Activated naive CD8-positive, alpha-beta T cell treated with anti-CD3 and anti-CD28 coated beads, Interleukin-2, amount 50 U/mL, for 24 hours (primary cell): ENCODE measurements around the gene SEPTIN10.
"Not testable (repeated sequence)": the region's sequence is repeated elsewhere in the genome, so short reads cannot be mapped to it uniquely, and the experiment has no call there.

Source experiments
- ATAC-seq: fragments of 150-1000 bp; cut with Tn5 transposase; one replicate; pipeline ENCODE4 v1.10.0; 2021
- DNase-seq: peaks from one replicate; pipeline ENCODE4 v3.0.0; 2021
- H3K27ac Mint-ChIP-seq: one replicate; pipeline ENCODE4 v1.8.0; 2021; ENCODE audit warnings: mild to moderate bottlenecking, mixed read lengths
- H3K27me3 Mint-ChIP-seq: one replicate; pipeline ENCODE4 v1.8.0; 2021; ENCODE audit warnings: mixed read lengths
- H3K36me3 Mint-ChIP-seq: one replicate; pipeline ENCODE4 v1.8.0; 2021; ENCODE audit warnings: low read depth, mixed read lengths
- H3K4me1 Mint-ChIP-seq: one replicate; pipeline ENCODE4 v1.8.0; 2021; ENCODE audit warnings: mixed read lengths
- H3K4me3 Mint-ChIP-seq: one replicate; pipeline ENCODE4 v1.8.0; 2021; ENCODE audit warnings: mild to moderate bottlenecking, moderate library complexity, mixed read lengths
- H3K9me3 Mint-ChIP-seq: one replicate; pipeline ENCODE4 v1.8.0; 2021; ENCODE audit warnings: mixed read lengths

The SEPTIN10 gene

GRCh38 chr2:109595644-109596043, 18.1 kb downstream of the SEPTIN10 start:
- DNase-seq (no peak), ATAC-seq (no peak)
- no peak overlapping the region for H3K4me3 Mint-ChIP-seq
- H3K4me1 Mint-ChIP-seq: no peaks in the 10 kb centered on the region
- no peaks in the 10 kb centered on the region for H3K9me3 Mint-ChIP-seq
- peaks cover 11% of the 10 kb centered on the region for H3K27me3 Mint-ChIP-seq
- no peaks in the 10 kb centered on the region for H3K36me3 Mint-ChIP-seq
- H3K27ac Mint-ChIP-seq: no peak overlapping the region

- Mint-ChIP-seq H3K27me3 (peaks cover 4% of the 10 kb centered on the region), H3K27ac (no peak overlapping the region), H3K4me1 (no peaks in the 10 kb centered on the region), H3K36me3 (no peaks in the 10 kb centered on the region), H3K4me3 (no peak overlapping the region), H3K9me3 (no peaks in the 10 kb centered on the region)
- DNase-seq (no peak), ATAC-seq (no peak)
Measured at GRCh38 chr2:109594246-109594885, 19.4 kb downstream of the SEPTIN10 start.

- no peaks in the 10 kb centered on the region for H3K9me3 Mint-ChIP-seq
- DNase-seq: no peak
- no peak overlapping the region for H3K27ac Mint-ChIP-seq
- H3K4me1 Mint-ChIP-seq: no peaks in the 10 kb centered on the region
- peaks cover 4% of the 10 kb centered on the region for H3K27me3 Mint-ChIP-seq
- no peak overlapping the region for H3K4me3 Mint-ChIP-seq
- ATAC-seq: no peak
- no peaks in the 10 kb centered on the region for H3K36me3 Mint-ChIP-seq
Measured at GRCh38 chr2:109592905-109593304, 20.9 kb downstream of the SEPTIN10 start.

DNA sequence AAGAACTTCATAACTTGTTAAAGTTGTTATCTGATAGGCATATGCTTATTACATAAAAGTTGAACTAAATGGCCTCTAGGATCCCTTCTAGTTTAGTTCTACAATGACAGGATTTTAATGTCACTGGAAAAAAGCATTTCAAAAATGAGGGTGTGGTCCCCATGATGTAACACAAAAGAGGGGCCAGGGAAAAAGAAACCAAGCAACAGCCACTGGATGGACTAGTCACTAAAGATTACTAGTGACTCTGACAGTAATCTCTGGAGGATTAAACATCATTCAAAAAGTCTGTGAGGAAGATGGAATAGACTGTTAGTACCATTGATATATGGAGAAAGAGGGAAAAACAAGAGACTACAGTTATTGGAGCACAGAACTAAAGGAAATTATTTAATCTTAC, 22.6 kb downstream of the SEPTIN10 start:
- Mint-ChIP-seq H3K4me1 (no peaks in the 10 kb centered on the region), H3K9me3 (no peaks in the 10 kb centered on the region), H3K27ac (no peak overlapping the region), H3K36me3 (no peaks in the 10 kb centered on the region), H3K27me3 (peaks cover 4% of the 10 kb centered on the region), H3K4me3 (no peak overlapping the region)
- ATAC-seq (no peak), DNase-seq (no peak)

DNA sequence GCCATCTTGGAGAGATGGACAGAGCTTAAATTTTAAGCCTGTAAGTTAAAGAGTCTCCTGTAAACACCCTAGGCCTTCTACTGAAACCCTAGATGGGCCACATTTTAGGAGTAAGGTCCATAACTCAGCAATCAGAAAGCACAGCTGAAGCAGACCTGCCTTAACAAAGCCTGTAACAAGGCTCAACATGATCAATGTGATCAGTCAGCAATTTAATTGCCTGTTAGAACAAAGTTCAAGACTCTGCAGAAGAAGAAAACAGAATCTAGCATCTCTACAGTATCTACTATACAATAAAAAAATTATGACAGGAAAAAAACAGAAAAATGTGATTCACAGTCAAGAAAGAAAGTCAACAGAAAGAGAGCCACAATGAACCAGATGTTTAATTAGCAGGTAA, 27.1 kb downstream of the SEPTIN10 start:
- H3K4me3 Mint-ChIP-seq: no peak overlapping the region
- H3K27ac Mint-ChIP-seq: no peak overlapping the region
- no peaks in the 10 kb centered on the region for H3K4me1 Mint-ChIP-seq
- H3K9me3 Mint-ChIP-seq: no peaks in the 10 kb centered on the region
- no peaks in the 10 kb centered on the region for H3K36me3 Mint-ChIP-seq
- H3K27me3 Mint-ChIP-seq: peaks cover 9% of the 10 kb centered on the region
- no peak for ATAC-seq
- no peak for DNase-seq

GRCh38 chr2:109582928-109583895, 30.6 kb downstream of the SEPTIN10 start:
- Mint-ChIP-seq H3K27ac (no peak overlapping the region), H3K9me3 (no peaks in the 10 kb centered on the region), H3K4me1 (no peaks in the 10 kb centered on the region), H3K4me3 (no peak overlapping the region), H3K27me3 (peaks cover 10% of the 10 kb centered on the region), H3K36me3 (no peaks in the 10 kb centered on the region)
- DNase-seq (no peak), ATAC-seq (no peak)

- DNase-seq, H3K4me3 Mint-ChIP-seq, H3K27ac Mint-ChIP-seq, H3K9me3 Mint-ChIP-seq, H3K4me1 Mint-ChIP-seq, H3K36me3 Mint-ChIP-seq, ATAC-seq: not testable (repeated sequence)
- H3K27me3 Mint-ChIP-seq: peaks cover 12% of the 10 kb centered on the region
Measured at GRCh38 chr2:109577630-109578029, 36.1 kb downstream of the SEPTIN10 start.

- H3K9me3 Mint-ChIP-seq: no peaks in the 10 kb centered on the region
- peaks cover 6% of the 10 kb centered on the region for H3K27me3 Mint-ChIP-seq
- no peaks in the 10 kb centered on the region for H3K4me1 Mint-ChIP-seq
- DNase-seq (no peak), ATAC-seq (no peak)
- no peak overlapping the region for H3K4me3 Mint-ChIP-seq
- H3K36me3 Mint-ChIP-seq: no peaks in the 10 kb centered on the region
- no peak overlapping the region for H3K27ac Mint-ChIP-seq
Measured at GRCh38 chr2:109575373-109575772, 38.4 kb downstream of the SEPTIN10 start.

GRCh38 chr2:109563980-109564550, 49.7 kb downstream of the SEPTIN10 start:
- Mint-ChIP-seq H3K9me3 (no peaks in the 10 kb centered on the region), H3K4me1 (peaks cover under 1% of the 10 kb centered on the region), H3K36me3 (no peaks in the 10 kb centered on the region), H3K4me3 (no peak overlapping the region), H3K27me3 (peaks cover 5% of the 10 kb centered on the region), H3K27ac (no peak overlapping the region)
- DNase-seq (no peak), ATAC-seq (no peak)

DNA sequence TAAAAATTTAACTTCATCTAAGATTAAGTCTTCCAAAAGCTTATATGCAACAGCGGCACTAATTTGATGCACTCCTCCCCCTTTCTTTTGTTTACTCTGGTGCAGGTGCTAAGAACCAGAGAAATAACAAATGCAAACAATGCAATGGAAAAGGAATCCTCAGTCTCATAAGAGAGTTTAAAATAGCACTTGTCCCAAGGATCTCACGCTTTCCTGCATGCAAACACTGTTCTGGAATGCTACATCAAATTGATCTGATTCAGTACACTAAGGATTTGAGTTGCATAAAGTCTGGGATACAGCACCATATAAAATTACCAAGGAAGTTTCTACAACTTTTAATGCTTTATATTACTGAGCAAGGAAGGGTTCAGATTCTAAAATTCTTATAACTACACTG, 50.5 kb downstream of the SEPTIN10 start:
- Mint-ChIP-seq H3K27ac (no peak overlapping the region), H3K27me3 (peaks cover 5% of the 10 kb centered on the region), H3K9me3 (no peaks in the 10 kb centered on the region), H3K4me3 (no peak overlapping the region), H3K36me3 (no peaks in the 10 kb centered on the region), H3K4me1 (peaks cover 5% of the 10 kb centered on the region)
- DNase-seq (no peak), ATAC-seq (no peak)

DNA sequence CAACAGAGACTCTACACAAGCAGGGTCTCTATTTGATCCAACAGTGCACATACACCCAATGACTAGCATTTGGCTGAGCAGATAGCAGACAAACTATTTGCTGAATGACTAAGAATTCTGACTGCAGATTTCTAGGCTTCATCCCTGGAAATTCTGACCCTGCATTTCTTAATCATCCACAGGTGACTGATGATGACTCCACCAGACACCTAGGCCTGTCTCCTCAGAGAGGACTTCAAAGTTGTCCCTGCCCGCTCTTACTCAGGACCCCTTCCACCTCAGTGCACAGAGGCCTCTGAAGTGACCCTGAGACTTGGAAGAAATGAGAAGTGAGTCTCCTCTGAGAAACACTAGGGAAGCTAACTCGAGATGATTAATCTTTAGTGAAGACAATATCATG, 51.3 kb downstream of the SEPTIN10 start:
- Mint-ChIP-seq H3K4me3 (no peak overlapping the region), H3K9me3 (no peaks in the 10 kb centered on the region), H3K27me3 (peaks cover 3% of the 10 kb centered on the region), H3K27ac (no peak overlapping the region), H3K4me1 (peaks cover 5% of the 10 kb centered on the region), H3K36me3 (no peaks in the 10 kb centered on the region)
- peak; percentile 62 for ATAC-seq
- DNase-seq: no peak

- peaks cover 5% of the 10 kb centered on the region for H3K4me1 Mint-ChIP-seq
- H3K27me3 Mint-ChIP-seq: peaks cover 7% of the 10 kb centered on the region
- ATAC-seq: no peak
- no peaks in the 10 kb centered on the region for H3K9me3 Mint-ChIP-seq
- no peaks in the 10 kb centered on the region for H3K36me3 Mint-ChIP-seq
- no peak for DNase-seq
- no peak overlapping the region for H3K4me3 Mint-ChIP-seq
- no peak overlapping the region for H3K27ac Mint-ChIP-seq
Measured at GRCh38 chr2:109560265-109560664, 53.5 kb downstream of the SEPTIN10 start.

- no peaks in the 10 kb centered on the region for H3K36me3 Mint-ChIP-seq
- peaks cover 7% of the 10 kb centered on the region for H3K4me1 Mint-ChIP-seq
- peak; percentile 63 for ATAC-seq
- DNase-seq: no peak
- no peaks in the 10 kb centered on the region for H3K9me3 Mint-ChIP-seq
- no peak overlapping the region for H3K4me3 Mint-ChIP-seq
- no peak overlapping the region for H3K27ac Mint-ChIP-seq
- peaks cover 7% of the 10 kb centered on the region for H3K27me3 Mint-ChIP-seq
Measured at GRCh38 chr2:109558076-109558882, 55.5 kb downstream of the SEPTIN10 start.

DNA sequence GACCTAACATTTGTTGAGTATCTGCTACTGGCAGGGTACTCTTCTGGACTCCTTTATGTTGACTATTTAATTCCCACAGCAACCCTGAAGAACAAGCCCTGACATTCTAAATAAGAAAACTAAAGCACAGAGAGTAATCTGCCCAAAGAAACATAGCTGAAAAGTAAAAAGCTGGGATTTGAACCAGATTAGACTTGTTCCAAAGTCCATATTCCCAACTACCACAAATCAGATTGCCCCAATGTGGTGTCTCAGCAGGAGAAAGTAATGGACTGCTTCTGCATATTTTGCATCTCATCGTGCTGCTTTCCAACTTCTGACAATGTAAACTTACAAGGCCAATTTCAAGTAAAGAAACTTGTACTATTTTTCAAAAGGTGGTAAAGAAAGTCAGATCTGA, 56.5 kb downstream of the SEPTIN10 start:
- no peaks in the 10 kb centered on the region for H3K36me3 Mint-ChIP-seq
- no peak for DNase-seq
- H3K27ac Mint-ChIP-seq: no peak overlapping the region
- no peak for ATAC-seq
- H3K9me3 Mint-ChIP-seq: no peaks in the 10 kb centered on the region
- H3K4me1 Mint-ChIP-seq: peaks cover 7% of the 10 kb centered on the region
- H3K27me3 Mint-ChIP-seq: peaks cover 9% of the 10 kb centered on the region
- no peak overlapping the region for H3K4me3 Mint-ChIP-seq
